SK-N-SH (cell line): ENCODE data around the gene PPP1R12A.

Source experiments
- CTCF ChIP-seq: fragments of 200-600 bp; sonication (generic); IDR thresholded peaks from 2 replicates; pipeline ENCODE4 v1.6.1; 2017; ENCODE audit warnings: antibody characterized with exemption, mild to moderate bottlenecking, moderate library complexity
- EP300 ChIP-seq, 2 experiments: IDR thresholded peaks; 2 replicates each; pipeline versions ENCODE4 v1.4.0 to v1.6.1; 2012; ENCODE audit warnings: borderline replicate concordance in 1 of 2, low read depth in 1 of 2, low read length in 1 of 2

- TF ChIP-seq CTCF (no peak), EP300 (IDR thresholded peaks at IDR 0.05; ENCODE audit: borderline replicate concordance in 1 of 2, low read depth in 1 of 2, low read length in 1 of 2) (no peak)
Observed at GRCh38 chr12:79776111-79776510, 158.8 kb downstream of the PPP1R12A start.
